Astrocyte (in vitro differentiated cells and primary cell): ENCODE results near the gene APOBR.

Experiments used
- CTCF ChIP-seq: IDR thresholded peaks from 2 replicates; pipeline ENCODE4 v1.5.1; 2011; ENCODE audit warnings: low read depth, mild to moderate bottlenecking, inconsistent platforms, low read length, moderate library complexity; ENCODE audit not compliant: insufficient read depth
- EZH2 ChIP-seq: IDR thresholded peaks from 2 replicates; pipeline ENCODE4 v1.6.1; 2012; ENCODE audit warnings: mild to moderate bottlenecking, low read length, inconsistent platforms; ENCODE audit not compliant: insufficient read depth

- TF ChIP-seq CTCF (no peak), EZH2 (no peak)
Observed at GRCh38 chr16:28486266-28486665, 8.2 kb upstream of the APOBR start.
